Esophagus squamous epithelium (tissue), 4 donors: ENCODE measurements around the gene CDK11B.
"Not testable (repeated sequence)": the region's sequence is repeated elsewhere in the genome, so short reads cannot be mapped to it uniquely, and the experiment has no call there.

Experiments
- POLR2A ChIP-seq, 4 donors: fragments of 450-650 bp; IDR thresholded peaks; one replicate each; pipeline ENCODE4 v1.6.1; 2017; ENCODE audit warnings: antibody characterized with exemption in 4 of 4, mild to moderate bottlenecking in 4 of 4, moderate library complexity in 3 of 4
- TF ChIP-seq, protein P1 (sequence below), 6 experiments: fragments of 450-650 bp in 4 of 6; fragments of 200-600 bp in 2 of 6; sonication (generic) in 2 of 6; IDR thresholded peaks; one replicate each; pipeline ENCODE4 v1.5.1; 2016 to 2019; ENCODE audit warnings: antibody characterized with exemption in 6 of 6, mild to moderate bottlenecking in 4 of 6, moderate library complexity in 4 of 6

DNA sequence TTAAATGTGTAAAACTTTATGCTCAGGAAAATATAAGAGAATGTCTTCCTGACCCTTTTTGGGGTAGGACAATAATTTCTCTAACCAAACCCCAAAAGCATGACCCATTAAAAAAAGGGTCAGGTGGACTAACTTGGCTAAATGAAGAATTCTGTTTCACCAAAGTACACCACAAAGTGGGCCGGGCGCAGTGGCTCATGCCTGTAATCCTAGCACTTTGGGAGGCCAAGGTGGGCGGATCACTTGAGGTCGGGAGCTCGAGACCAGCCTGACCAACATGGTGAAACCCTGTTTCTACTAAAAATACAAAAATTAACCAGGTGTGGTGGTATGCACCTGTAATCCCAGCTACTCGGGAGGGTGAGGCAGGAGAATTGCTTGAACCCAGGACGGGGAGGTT, 30.7 kb upstream of the CDK11B start:
- TF ChIP-seq, protein P1, sequence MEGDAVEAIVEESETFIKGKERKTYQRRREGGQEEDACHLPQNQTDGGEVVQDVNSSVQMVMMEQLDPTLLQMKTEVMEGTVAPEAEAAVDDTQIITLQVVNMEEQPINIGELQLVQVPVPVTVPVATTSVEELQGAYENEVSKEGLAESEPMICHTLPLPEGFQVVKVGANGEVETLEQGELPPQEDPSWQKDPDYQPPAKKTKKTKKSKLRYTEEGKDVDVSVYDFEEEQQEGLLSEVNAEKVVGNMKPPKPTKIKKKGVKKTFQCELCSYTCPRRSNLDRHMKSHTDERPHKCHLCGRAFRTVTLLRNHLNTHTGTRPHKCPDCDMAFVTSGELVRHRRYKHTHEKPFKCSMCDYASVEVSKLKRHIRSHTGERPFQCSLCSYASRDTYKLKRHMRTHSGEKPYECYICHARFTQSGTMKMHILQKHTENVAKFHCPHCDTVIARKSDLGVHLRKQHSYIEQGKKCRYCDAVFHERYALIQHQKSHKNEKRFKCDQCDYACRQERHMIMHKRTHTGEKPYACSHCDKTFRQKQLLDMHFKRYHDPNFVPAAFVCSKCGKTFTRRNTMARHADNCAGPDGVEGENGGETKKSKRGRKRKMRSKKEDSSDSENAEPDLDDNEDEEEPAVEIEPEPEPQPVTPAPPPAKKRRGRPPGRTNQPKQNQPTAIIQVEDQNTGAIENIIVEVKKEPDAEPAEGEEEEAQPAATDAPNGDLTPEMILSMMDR (IDR thresholded peaks at IDR 0.05): not testable (repeated sequence)
- not testable (repeated sequence) for TF ChIP-seq POLR2A (IDR thresholded peaks at IDR 0.05)
